Keratinocyte (primary cell): ENCODE data around the gene NUP210L. TPM values are rescaled to one million over a fixed set of nuclear protein-coding genes. Genes with fewer than 3 reads are reported as not detected.
"Not testable (repeated sequence)": the region's sequence is repeated elsewhere in the genome, so short reads cannot be mapped to it uniquely, and the experiment has no call there.

Experiments used
- DNase-seq: peaks from one replicate; pipeline ENCODE4 v3.0.0-alpha.2; 2011; ENCODE audit warnings: low read depth, missing footprints, low spot score
- FAIRE-seq: peaks from 2 replicates; lab custom pipeline; 2011; peaks lifted over from hg19 to GRCh38; lab: Jason Lieb, UNC
- H2AFZ ChIP-seq: 2 replicates; pipeline ENCODE4 v1.6.0; 2012; ENCODE audit warnings: low read length, control low read depth, inconsistent platforms; ENCODE audit not compliant: control insufficient read depth
- H3K27ac ChIP-seq: 2 replicates; pipeline ENCODE4 v1.5.1; 2011; ENCODE audit warnings: low read length; ENCODE audit not compliant: control insufficient read depth, insufficient read depth
- H3K27me3 ChIP-seq: 3 replicates; pipeline ENCODE4 v1.6.0; 2011; ENCODE audit warnings: low read length; ENCODE audit not compliant: control insufficient read depth, insufficient read depth; ENCODE audit errors: extremely low read depth
- H3K36me3 ChIP-seq, 2 experiments: 2 replicates in 1 of 2; 3 replicates in 1 of 2; pipeline ENCODE4 v1.5.1; 2011; ENCODE audit warnings: low read length in 2 of 2, mild to moderate bottlenecking in 1 of 2; ENCODE audit not compliant: control insufficient read depth in 2 of 2, insufficient read depth in 2 of 2; ENCODE audit errors: extremely low read depth in 1 of 2
- H3K4me1 ChIP-seq: 3 replicates; pipeline ENCODE4 v1.5.1; 2011; ENCODE audit warnings: low read length; ENCODE audit not compliant: control insufficient read depth, insufficient read depth; ENCODE audit errors: extremely low read depth
- H3K4me2 ChIP-seq: 3 replicates; pipeline ENCODE4 v1.6.0; 2011; ENCODE audit warnings: low read depth, low read length; ENCODE audit not compliant: control insufficient read depth, insufficient read depth; ENCODE audit errors: extremely low read depth
- H3K4me3 ChIP-seq, 3 experiments: fragments of 200-600 bp in 1 of 3; sonication (generic) in 1 of 3; 2 replicates in 2 of 3; 3 replicates in 1 of 3; pipeline ENCODE4 v1.5.1; 2011 to 2016; ENCODE audit warnings: low read length in 3 of 3, mild to moderate bottlenecking in 3 of 3, control low read depth in 2 of 3, inconsistent platforms in 1 of 3, low read depth in 1 of 3, mixed read lengths in 1 of 3, mixed run types in 1 of 3, moderate library complexity in 1 of 3; ENCODE audit not compliant: control insufficient read depth in 2 of 3, insufficient read depth in 2 of 3; ENCODE audit errors: extremely low read depth in 1 of 3
- H3K79me2 ChIP-seq: 2 replicates; pipeline ENCODE4 v1.6.0; 2012; ENCODE audit warnings: low read length; ENCODE audit not compliant: control insufficient read depth, insufficient read depth
- H3K9ac ChIP-seq: 3 replicates; pipeline ENCODE4 v1.6.0; 2011; ENCODE audit warnings: low read length; ENCODE audit not compliant: control insufficient read depth, insufficient read depth; ENCODE audit errors: extremely low read depth
- H3K9me1 ChIP-seq: 3 replicates; pipeline ENCODE4 v1.6.0; 2011; ENCODE audit warnings: low read length; ENCODE audit not compliant: control insufficient read depth, insufficient read depth; ENCODE audit errors: extremely low read depth
- H3K9me3 ChIP-seq: 2 replicates; pipeline ENCODE4 v1.5.1; 2012; ENCODE audit warnings: low read depth, low read length; ENCODE audit not compliant: control insufficient read depth
- H4K20me1 ChIP-seq: 3 replicates; pipeline ENCODE4 v1.6.0; 2011; ENCODE audit warnings: low read length; ENCODE audit not compliant: control insufficient read depth, insufficient read depth; ENCODE audit errors: extremely low read depth
- CTCF ChIP-seq, 3 experiments: IDR thresholded peaks in 1 of 3; conservative IDR thresholded peaks in 1 of 3; optimal IDR thresholded peaks in 1 of 3; 2 replicates in 2 of 3; 3 replicates in 1 of 3; pipeline versions ENCODE3 to v1.5.1; 2011; ENCODE audit warnings: low read length in 3 of 3, mild to moderate bottlenecking in 3 of 3, moderate library complexity in 2 of 3, control low read depth in 1 of 3, inconsistent platforms in 1 of 3; ENCODE audit not compliant: insufficient read depth in 2 of 3; ENCODE audit errors: extremely low read depth in 1 of 3
- EZH2 ChIP-seq: IDR thresholded peaks from one replicate; pipeline ENCODE4 v1.6.1; 2012; ENCODE audit warnings: inconsistent platforms, mild to moderate bottlenecking, low read length, moderate library complexity
- dilution Hi-C: fragments of 300-500 bp; cut with MboI; formaldehyde crosslinking; loops from one replicate; pipeline ENCODE4 v1.7.0; 2020; ENCODE audit warnings: low sequenced_read_pairs; ENCODE audit not compliant: extremely low pct_ligation_motif_present
- polyA plus RNA-seq, 5 experiments: library from polyadenylated mRNA; depleted of rRNA in 3 of 5; stranded (reverse) in 3 of 5; stranded (forward) in 1 of 5; unstranded in 1 of 5; fragments of >200 nt; gene quantifications; 1 replicate in 1 of 5; 2 replicates in 3 of 5; 3 replicates in 1 of 5; pipeline versions ENCODE4 v1.2.1 to v1.2.3, GENCODE V29; 2011 to 2012; ENCODE audit warnings: missing spikeins in 2 of 5, low read depth in 1 of 5, low replicate concordance in 1 of 5

The NUP210L gene
- polyA plus RNA-seq, 1 donor (not counting 4 experiments of a cell fraction or from before 2014, with no cell fraction given): 0.01 TPM

GRCh38 chr1:154129391-154129970 is 25.4 kb downstream of the NUP210L start:
- Histone ChIP-seq H3K79me2 (no peaks in the 10 kb centered on the region), H3K27ac (no peak overlapping the region), H3K9me3 (no peaks in the 10 kb centered on the region), H3K4me2 (no peak overlapping the region), H3K4me1 (no peaks in the 10 kb centered on the region), H3K9me1 (no peaks in the 10 kb centered on the region), H3K4me3 (no peak overlapping the region), H3K9ac (no peak overlapping the region), H2AFZ (no peak overlapping the region), H3K27me3 (no peaks in the 10 kb centered on the region), H4K20me1 (no peaks in the 10 kb centered on the region), H3K36me3 (no peaks in the 10 kb centered on the region)
- DNase-seq (no peak), FAIRE-seq (no peak)
- dilution Hi-C loops: no loop called here
- no peak for TF ChIP-seq EZH2
- TF ChIP-seq CTCF (optimal IDR thresholded peaks at IDR 0.05 in 1 of 3, IDR thresholded peaks at IDR 0.05 in 1 of 3, conservative IDR thresholded peaks at IDR 0.05 in 1 of 3; ENCODE audit: extremely low read depth in 1 of 3, insufficient read depth in 2 of 3, low read length in 3 of 3): no peak

GRCh38 chr1:154123205-154123604 is 31.7 kb downstream of the NUP210L start:
- H3K9ac ChIP-seq, H3K9me3 ChIP-seq, H4K20me1 ChIP-seq, DNase-seq, H3K4me2 ChIP-seq, H3K79me2 ChIP-seq, H2AFZ ChIP-seq, H3K4me1 ChIP-seq, H3K9me1 ChIP-seq, H3K36me3 ChIP-seq, H3K27me3 ChIP-seq, H3K4me3 ChIP-seq, FAIRE-seq, dilution Hi-C loops, H3K27ac ChIP-seq: not testable (repeated sequence)

DNA sequence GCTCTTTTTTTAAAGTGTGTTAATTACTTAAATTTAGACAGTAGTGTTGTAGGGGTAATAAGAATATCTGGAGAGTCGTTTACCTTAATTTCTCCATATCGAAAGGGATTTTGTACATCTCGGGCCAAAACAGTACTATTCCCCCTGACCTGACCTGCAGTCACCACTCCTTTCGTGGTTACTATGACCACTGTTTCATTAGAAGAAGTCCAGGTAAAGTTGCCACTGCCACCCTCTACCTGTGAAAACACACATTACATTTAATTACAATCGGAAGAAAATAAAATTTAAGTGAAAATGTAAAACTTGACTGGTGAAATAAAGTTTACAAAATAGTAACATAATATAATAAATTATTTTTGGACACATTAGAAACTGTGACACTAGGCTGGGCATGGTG is 37.2 kb downstream of the NUP210L start:
- H3K4me1 ChIP-seq: no peaks in the 10 kb centered on the region
- DNase-seq: no peak
- no peak overlapping the region for H3K4me3 ChIP-seq
- H3K27ac ChIP-seq: no peak overlapping the region
- H3K9me1 ChIP-seq: no peaks in the 10 kb centered on the region
- no peaks in the 10 kb centered on the region for H3K27me3 ChIP-seq
- H4K20me1 ChIP-seq: no peaks in the 10 kb centered on the region
- no peak overlapping the region for H3K9ac ChIP-seq
- dilution Hi-C loops: no loop called here
- TF ChIP-seq EZH2: no peak
- no peak for TF ChIP-seq CTCF (optimal IDR thresholded peaks at IDR 0.05 in 1 of 3, IDR thresholded peaks at IDR 0.05 in 1 of 3, conservative IDR thresholded peaks at IDR 0.05 in 1 of 3; ENCODE audit: extremely low read depth in 1 of 3, insufficient read depth in 2 of 3, low read length in 3 of 3)
- H3K79me2 ChIP-seq: no peaks in the 10 kb centered on the region
- no peak for FAIRE-seq
- no peak overlapping the region for H2AFZ ChIP-seq
- no peak overlapping the region for H3K4me2 ChIP-seq
- no peaks in the 10 kb centered on the region for H3K9me3 ChIP-seq
- H3K36me3 ChIP-seq: no peaks in the 10 kb centered on the region
